Measurements from ENCODE around the gene CAPN2.
A peak's percentile ranks its signal among the peaks of the same experiment; 100 is the strongest.
"Not testable (repeated sequence)": the region's sequence is repeated elsewhere in the genome, so short reads cannot be mapped to it uniquely, and the experiment has no call there.

CAPN2 gene

GRCh38 chr1:223717123-223717522 is 4.8 kb downstream of the CAPN2 start:
- no peak for DNase-seq

GRCh38 chr1:223717695-223718363 is 5.5 kb downstream of the CAPN2 start:
- no peak for DNase-seq

GRCh38 chr1:223718850-223719249 is 6.5 kb downstream of the CAPN2 start:
- no peak for DNase-seq

GRCh38 chr1:223720971-223721591 is 8.7 kb downstream of the CAPN2 start:
- no peak for DNase-seq

- no peak for DNase-seq
Observed at GRCh38 chr1:223721658-223722607, 9.6 kb downstream of the CAPN2 start.

- no peak for DNase-seq
Observed at GRCh38 chr1:223723351-223723904, 11.1 kb downstream of the CAPN2 start.

GRCh38 chr1:223724376-223724775 is 12.0 kb downstream of the CAPN2 start:
- no peak for DNase-seq

- no peak for DNase-seq
Observed at GRCh38 chr1:223725578-223725977, 13.2 kb downstream of the CAPN2 start.

GRCh38 chr1:223726380-223727001 is 14.2 kb downstream of the CAPN2 start:
- peak; percentile 78 for DNase-seq

- no peak for DNase-seq
Observed at GRCh38 chr1:223727541-223727940, 15.2 kb downstream of the CAPN2 start.

GRCh38 chr1:223729906-223730305 is 17.6 kb downstream of the CAPN2 start:
- no peak for DNase-seq

- no peak for DNase-seq
Observed at GRCh38 chr1:223730479-223731132, 18.3 kb downstream of the CAPN2 start.

- DNase-seq = peak; percentile 61
Observed at GRCh38 chr1:223731133-223731770, 18.9 kb downstream of the CAPN2 start.

GRCh38 chr1:223732993-223733798 is 20.9 kb downstream of the CAPN2 start:
- no peak for DNase-seq

- DNase-seq = no peak
Observed at GRCh38 chr1:223733898-223734852, 21.8 kb downstream of the CAPN2 start.

GRCh38 chr1:223736638-223737037 is 24.3 kb downstream of the CAPN2 start:
- not testable (repeated sequence) for DNase-seq

GRCh38 chr1:223737342-223737741 is 25.0 kb downstream of the CAPN2 start:
- DNase-seq = no peak

- DNase-seq = no peak
Observed at GRCh38 chr1:223738465-223739365, 26.4 kb downstream of the CAPN2 start.

All from eye (tissue), 1 donor.